ENCODE data around the gene LRTM2.

LRTM2 gene

DNA sequence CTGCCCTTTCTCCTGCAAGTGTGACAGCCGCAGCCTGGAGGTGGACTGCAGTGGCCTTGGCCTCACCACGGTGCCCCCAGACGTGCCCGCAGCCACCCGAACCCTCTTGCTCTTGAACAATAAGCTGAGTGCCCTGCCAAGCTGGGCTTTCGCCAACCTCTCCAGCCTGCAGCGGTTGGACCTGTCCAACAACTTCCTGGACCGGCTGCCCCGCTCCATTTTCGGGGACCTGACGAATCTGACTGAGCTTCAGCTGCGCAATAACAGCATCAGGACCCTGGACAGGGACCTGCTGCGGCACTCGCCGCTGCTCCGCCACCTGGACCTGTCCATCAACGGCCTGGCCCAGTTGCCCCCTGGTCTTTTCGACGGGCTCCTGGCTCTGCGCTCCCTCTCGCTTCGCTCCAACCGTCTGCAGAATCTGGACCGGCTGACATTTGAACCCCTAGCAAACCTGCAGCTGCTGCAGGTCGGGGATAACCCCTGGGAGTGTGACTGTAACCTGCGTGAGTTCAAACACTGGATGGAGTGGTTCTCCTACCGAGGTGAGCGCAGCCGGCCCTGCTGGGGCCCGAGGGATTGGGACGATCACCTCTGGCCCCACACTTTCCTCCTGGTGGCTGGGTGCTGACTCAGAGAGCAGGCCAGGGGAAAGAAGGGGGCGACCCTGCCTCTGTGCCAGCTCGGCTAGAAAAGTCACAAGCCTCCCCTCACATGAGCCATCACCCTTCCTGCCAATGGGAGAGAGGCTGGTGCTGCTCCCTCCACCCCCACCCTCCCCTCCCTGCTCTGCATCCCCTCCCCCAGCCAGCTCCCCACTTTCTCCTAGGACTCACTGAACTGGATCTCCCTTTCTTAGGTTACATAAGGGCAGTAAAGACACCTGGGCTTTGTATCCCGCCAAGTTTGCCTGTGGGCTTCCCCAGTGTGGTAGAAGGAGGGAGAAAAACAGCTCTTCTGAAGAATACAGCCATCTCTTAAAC, 10.9 kb downstream of the LRTM2 start:
- FAIRE-seq: no peak

DNA sequence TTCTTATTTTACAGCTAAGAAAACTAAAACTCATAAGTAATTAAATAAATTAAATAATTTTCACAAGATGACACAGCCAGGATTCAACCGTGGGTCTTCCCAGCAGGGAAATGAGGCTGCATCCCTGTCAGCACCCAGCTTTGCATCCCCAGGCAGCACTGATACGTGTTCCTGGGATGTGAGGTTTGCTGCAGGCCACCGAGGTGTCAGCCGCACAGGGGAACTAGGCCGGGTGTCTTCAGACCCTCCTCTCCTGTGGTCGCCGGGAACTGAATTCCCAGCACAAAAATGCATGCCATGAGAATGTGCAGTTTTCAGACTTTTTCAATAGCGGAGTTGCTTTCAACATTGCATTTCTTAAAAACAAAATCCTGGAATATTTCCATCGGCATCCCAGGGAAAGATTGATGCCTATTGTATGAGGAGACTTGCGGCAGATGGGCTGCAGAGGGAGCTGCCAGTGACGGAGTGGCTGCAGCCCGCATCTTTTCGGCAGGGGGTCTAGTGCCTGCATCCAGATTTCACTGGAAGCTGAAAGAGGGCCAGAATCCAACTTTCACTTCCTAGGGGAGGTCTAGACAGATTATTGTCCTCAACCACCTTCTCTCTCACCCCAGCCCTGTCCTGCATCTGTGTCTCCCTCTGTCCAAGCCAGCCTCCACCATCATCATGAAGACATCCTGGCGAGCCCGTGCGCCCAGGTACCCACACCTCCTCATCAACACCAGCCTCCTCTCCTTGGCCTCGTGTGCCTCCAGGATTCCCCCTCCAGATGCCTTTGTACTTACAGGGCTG, 12.6 kb downstream of the LRTM2 start:
- no peak for FAIRE-seq

GRCh38 chr12:1833596-1834028, 13.2 kb downstream of the LRTM2 start:
- FAIRE-seq: no peak

GRCh38 chr12:1834186-1834925, 14.0 kb downstream of the LRTM2 start:
- no peak for FAIRE-seq

DNA sequence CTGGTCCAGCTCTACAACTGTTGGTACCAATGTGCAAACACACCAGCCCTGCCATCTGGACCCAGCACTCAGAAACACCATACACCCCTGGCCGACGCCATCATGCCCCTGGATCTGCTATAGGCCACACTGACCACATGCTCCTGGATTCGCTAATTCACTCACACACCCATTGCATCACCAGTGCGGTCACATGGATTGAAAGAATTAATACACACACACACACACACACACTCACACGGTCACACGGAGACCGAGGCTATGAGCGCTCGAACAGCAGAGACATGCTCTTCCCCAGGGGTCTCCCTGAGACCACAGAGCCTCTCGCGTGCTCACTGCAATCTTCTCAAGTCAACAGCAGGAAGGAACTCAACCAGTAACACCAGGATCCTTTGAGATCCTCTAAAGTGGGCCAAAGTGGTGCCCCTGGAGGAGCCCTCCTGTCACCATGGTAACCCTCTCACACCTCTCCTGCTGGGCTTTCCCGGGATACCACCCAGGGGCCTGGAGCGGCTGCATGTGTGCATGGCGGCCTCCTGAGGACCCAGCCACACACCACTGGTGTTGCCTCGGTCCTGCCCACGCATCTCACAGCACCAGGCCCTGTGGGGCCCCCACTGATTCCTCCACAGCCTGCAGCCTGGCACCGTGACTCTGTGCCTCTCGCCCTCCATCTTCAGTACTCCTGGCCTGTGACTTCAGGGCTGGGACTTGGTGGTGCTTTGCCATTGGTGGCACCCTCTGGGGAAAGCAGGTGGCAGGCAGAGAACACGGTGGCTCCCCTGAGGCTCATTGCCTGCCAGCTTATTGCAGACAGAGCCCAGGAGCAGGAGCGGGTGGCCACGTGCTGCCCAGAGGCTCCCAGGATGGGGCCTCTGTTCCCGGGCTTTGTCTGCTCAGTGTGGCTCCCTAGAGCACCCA, 15.1 kb downstream of the LRTM2 start:
- FAIRE-seq: no peak

DNA sequence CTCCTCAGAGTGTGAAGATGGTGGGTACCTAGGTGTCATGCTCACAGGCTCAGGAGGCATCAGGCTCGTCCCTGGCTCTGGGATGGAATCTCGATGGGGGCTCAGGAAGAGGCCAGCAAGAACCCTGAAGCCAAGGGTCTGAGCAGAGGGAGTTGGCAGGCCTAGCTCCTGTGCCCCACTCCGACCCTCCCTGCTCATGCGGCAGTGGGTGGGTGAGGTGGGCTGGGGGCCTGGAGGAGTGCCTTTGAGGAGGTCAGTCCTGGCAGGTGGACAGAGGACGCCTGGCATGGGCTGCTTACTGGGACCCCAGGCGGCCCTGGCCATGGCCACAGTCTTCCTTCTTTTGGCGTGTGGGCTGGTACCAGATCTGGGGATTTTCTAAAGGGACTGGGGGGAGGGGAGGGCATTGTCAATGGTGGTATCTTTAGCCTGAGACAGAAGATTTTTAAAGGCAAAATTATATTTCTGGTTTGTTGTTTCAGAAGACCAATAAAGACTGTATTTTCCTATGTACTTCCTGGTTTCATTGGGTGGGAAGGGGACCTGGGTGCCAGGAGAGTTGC, 16.0 kb downstream of the LRTM2 start:
- no peak for FAIRE-seq

- no peak for FAIRE-seq
These were observed 16.6 kb downstream of the LRTM2 start for GRCh38 chr12:1836854-1837421.

DNA sequence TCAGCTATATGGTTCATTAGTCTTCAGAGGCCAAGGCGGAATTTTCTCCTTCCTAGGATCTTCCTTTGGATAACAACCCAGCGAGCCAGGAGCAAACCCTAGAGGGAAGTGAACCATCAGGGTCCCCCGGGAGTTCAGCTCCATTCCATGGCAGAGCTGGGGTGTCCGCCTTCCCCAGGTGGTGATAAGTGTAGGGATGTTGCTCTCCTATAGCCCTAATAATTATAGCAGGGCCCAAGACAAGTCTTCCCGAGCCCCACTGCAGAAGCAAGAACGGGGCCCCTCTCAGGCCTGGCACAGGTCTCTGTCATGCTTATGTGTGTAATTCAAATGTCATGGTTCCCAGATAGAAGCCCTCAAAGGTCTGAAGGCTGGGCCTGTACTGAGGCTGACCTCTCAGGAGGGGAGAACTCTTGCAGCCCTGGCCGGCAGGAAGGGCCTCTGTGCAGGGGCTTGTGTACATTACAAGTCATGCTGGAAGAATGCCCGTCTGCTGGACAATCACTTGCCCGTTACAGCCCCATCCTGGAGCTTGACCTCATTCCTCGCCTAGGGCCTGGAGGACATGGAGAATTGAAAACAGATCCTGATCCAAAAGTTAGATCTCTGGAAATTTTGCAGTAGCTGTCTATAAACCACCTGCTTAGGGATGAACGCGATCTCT, 17.3 kb downstream of the LRTM2 start:
- FAIRE-seq: no peak

DNA sequence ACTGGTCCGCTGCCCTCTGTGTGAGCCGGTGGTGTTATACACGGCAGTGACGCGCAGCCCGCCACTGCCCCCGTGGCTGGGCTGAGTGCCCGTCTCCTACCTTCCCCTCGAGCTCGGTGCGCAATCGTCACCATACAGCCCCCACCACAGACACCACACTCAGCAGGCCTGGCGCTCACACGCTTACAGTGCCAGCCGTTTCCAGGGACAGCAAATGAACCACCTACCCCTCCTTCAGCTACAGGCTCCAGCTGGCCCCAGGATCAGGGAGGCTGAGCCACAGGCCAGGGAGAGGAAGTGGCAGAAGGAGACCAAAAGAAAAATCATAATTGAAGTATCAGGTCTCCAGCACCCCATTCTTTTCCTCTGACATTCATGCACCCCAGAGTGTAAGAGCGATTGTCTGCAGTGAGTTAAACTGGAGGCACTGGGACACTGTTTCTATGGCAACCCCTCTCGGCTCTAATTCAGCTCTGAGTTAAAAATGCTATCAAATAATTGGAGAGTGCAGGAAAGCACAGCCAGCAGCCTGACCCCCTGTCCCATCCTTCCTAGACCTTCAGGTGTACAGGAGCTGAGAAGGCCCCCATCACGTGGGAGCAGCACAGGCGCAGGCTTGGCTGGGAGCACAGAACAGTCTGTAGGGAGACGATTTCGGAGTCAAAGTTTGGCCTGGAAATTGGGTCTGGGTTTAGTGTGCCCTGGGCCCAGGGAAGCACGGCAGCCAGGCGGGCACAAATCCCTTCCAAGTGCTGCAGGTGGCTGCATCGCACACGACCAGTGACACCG, 18.0 kb downstream of the LRTM2 start:
- no peak for FAIRE-seq

GRCh38 chr12:1838994-1839365, 18.6 kb downstream of the LRTM2 start:
- FAIRE-seq: no peak

DNA sequence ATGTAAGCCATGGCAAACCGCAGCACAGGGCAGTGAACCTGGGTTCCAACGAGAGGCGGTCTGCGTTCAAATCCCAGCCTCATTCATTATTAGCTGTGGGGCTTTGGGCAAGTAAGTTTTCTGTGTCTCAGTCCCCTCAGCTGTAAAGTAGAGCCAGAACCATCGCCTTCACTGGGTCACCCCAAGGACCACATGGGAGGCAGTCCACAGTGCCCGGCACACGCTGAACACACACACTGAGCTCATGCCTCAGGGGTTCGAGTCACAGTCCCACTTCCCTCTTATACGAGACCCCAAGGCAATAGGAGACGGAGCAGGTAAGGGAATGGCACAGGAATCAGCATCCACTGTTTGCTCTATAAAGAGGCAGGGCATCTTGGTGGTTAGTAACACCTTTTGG, 19.1 kb downstream of the LRTM2 start:
- FAIRE-seq: no peak

GRCh38 chr12:1839956-1840951, 19.9 kb downstream of the LRTM2 start:
- FAIRE-seq: no peak

- FAIRE-seq: no peak
These were observed 20.6 kb downstream of the LRTM2 start for GRCh38 chr12:1840981-1841425.

GRCh38 chr12:1841586-1842182, 21.3 kb downstream of the LRTM2 start:
- FAIRE-seq: no peak

DNA sequence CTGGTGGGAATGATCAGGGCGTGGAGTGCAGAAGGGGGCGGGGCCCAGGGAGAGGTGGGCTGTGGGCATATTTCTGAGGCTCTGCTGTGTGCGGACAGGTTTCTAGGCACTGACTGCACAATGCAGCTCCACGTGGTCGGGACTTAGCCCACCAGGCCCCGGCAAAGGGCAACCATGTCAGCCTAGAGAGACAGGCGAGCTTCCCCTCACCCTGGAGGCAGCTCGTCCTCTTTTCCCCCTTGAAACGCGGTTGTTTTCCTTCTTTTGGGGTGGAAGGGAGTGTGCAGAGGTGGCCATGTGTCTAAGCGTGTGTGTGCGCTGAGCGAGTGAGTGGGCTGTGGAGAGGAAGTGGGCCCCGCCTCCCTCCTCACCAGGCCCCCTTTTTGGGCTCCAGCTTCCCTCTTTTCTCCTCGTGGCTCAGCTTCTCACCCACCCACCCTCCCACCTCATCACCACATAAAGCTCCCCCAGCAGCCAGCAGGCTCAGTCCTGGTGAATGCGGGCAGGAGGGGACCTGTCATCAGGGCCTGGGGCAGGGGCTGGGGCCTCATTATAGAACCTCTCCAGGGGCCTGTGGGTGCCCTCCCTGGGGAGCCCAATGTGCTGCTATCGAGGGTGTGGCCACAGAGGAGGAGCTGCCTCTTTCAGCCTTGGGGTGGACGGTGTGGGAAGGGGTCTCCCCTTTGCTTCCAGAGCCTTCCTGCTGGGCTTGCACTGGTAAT, 22.0 kb downstream of the LRTM2 start:
- FAIRE-seq: no peak

DNA sequence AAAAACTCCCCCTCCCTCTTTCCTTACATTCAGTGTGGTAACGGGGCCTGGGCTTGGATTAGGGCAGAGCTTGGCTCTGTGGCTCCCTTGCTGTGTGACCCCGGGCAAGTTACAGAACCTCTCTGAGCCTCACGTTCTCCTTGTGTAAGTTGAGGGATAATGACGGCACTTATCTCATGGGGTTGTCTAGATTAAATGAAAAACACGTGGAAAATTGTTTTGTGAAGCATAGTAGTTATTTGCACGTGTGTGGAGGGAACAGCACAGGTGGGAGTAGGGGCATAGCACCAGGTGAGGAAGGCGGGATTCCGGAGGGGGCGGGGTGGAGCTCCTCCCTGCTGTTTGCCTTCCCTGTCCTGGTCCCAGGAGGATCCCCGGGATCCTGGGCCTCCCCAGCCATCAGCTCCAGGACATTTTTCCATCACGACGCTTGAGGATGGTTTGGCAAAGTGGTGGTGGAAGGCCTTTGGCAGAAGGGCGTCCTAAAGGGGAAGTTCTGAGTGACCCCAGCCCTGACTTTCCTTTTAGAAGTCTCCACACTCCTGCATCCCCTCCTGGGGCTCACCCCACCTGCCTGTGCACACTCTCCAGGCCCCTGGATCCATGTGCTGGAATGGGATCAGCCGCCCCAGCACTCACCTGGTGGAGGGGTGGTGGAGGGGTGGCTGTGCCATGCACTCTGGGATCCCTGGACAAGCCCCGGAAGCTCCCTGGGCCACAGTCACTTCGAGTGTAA, 22.7 kb downstream of the LRTM2 start:
- FAIRE-seq: no peak

DNA sequence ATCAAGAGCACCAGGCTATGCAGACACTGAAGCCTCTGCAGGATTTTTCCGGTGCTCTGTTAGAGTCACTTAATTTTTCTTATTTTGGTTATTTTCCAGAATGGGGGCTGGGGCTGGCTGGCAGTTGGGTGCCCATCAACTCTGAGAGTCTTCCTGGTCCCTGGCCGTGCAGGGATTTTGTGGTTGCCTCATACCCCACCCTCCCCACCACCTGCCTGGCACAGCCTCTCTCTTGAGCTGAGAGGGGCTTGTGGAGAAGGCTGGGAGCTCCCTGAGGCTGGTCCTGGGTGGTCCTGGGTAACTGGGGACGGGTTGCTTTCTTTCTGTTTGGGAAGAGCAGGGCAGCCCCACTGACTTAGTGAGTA, 23.3 kb downstream of the LRTM2 start:
- FAIRE-seq: no peak
